Epidermal melanocyte (primary cell): Measurements from ENCODE around the gene ZCCHC17.

Source experiments
- DNase-seq: peaks from one replicate; pipeline ENCODE4 v3.0.0; 2011; ENCODE audit warnings: low spot score; ENCODE audit not compliant: insufficient read length

ZCCHC17 gene

DNA sequence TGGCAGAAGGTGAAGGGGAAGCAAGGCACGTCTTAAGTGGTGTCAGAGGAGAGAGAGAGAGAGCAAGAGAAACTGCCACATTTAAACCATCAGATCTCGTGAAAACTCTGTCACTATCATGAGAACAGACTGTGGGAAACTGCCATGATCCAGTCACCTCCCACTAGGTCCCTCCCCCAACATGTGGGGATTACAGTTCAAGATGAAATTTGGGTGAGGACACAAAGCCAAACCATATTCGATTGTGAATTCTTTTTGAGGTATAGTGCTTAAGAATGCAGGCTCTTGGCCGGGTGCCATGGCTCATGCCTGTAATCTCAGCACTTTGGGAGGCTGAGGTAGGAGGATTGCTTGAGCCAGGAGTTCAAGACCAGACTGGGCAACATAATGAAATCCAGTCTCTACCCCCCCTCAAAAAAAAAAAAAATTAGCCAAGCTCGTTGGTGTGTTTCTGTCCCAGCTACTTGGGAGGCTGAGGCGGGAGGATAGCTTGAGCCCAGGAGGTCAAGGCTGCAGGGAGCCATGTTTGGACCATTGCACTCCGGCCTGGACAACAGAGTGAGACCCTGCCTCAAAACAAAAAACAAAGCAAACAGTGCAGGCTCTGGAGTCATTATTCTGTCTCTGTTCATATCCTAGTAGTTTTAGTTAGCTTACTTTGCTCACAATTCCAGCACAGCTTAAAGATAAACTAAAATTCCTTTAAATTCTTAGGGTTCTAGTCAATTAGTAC lies 6.0 kb downstream of the ZCCHC17 start:
- no peak for DNase-seq

DNA sequence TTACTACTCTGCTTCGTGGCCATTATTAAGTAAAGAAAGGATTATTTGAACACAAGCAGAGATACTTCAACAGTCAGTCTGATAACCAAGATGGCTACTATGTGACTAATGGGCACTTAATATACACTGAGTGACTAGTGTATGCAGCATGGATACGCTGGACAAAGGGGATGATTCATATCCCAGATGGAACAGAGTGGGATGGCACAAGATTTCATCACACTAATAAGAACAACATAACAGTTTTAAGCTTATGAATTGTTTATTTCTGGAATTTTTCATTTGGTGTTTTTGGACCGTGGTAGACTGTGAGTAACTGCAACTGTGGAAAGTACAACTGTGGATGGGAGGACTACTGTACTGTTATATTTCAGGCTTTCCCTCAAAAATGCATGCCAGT lies 9.4 kb downstream of the ZCCHC17 start:
- DNase-seq = no peak

DNA sequence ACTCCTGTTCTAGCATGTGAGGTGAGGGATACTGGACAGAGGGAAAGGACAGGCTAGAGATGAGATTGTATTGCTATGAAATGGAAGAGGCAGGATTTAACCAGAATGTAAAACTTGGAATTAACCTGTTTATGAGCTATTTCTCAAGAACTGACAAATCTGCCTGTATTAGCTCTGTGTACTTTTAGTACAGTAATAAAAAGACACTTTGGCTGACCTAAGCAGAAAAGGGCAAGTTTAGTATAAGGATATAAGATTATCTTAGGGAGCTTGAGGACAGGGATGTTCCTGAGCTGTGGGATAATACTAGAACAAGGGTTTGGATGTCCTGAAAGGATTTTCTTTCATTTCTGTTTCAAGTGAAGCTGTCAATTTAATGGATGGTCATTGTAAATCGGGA lies 11.2 kb downstream of the ZCCHC17 start:
- DNase-seq = no peak

DNA sequence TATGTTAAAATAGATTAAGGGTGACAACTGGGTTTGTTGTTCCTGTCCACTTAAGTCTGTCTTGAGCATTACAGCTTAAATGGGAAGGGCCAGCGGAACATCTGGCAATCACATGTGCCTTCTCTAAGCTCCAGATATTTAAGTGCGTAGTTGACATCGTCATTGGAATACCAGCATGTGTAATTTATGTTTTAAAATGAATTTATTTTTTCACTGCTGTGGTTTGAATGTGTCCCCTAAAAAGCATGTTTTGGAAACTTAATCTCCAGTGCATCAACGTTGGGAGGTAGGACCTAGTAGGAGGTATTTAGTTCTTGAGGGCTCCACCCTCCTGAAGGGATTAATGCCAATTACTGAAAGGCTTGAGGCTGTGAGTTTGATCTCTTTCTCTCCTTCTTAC lies 13.4 kb downstream of the ZCCHC17 start:
- DNase-seq = no peak

DNA sequence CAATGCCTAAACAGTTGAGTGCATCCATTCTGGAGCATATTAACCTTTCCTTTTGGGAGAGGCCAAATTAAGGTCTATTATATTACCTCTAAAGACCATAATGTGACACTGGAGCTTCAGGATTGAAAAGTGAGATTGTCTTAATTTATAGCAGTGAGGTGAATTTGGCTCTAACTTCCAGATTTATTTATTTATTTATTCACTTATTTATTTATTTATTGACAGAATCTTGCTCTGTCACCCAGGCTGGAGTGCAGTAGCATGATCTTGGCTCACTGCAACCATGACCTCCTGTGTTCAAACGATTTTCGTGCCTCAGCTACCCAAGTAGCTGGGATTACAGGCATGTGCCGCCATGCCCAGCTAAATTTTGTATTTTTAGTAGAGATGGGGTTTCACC lies 19.1 kb downstream of the ZCCHC17 start:
- no peak for DNase-seq

DNA sequence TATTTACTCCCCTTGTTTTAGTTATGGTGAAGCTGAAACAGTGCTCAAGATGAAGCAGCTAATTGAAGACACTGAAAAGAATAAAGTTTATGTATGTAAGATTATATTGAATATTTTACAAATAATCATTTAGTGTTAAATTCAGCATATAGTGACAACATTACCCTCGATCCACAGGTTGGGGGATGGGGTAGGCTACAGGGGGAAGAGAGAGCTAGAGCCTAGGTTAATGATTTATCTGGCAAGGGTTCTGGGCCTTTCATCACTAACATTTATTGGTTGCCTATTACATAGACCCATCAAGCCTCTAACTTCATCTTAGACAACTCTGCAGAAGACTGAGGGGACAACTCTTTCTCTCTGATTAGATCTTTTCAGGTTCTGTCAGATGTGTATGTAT lies 21.3 kb downstream of the ZCCHC17 start:
- no peak for DNase-seq

DNA sequence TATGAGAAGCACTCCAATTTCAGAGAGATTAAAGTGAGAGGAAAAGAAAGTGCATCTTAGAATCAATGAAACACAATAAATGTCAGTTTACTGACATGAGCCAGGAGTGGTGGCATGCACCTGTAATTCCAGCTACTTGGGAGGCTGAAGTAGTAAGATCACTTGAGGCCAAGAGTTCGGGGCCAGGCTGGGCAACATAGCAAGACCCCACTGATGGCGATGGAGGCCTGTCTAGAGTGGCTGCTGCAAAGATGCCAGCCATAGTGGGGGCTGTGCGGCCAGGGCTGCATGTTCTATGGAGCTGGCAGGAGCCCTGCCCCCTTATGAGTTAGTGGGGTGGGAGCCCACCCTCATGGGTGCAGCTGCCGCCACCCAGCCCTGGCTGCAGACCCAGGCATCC lies 27.3 kb downstream of the ZCCHC17 start:
- DNase-seq = no peak

DNA sequence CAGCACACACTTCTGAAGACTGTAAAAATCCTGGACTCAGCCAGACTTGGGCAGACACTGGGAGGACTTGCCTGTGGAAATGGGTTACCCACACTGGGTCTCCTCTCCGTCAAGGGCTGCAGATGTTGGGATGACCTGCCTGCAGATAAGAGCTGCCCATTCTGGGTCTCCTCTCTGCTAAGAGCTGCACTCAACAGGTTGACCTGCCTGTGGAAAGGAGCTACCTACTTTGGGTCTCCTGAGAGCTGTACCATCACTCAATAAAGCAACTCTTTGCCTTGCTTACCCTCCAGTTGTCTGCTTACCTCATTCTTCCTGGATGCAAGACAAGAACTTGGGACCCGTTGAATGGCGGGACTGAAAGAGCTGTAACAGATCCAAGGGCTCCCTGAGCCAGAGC lies 28.2 kb downstream of the ZCCHC17 start:
- DNase-seq = no peak

DNA sequence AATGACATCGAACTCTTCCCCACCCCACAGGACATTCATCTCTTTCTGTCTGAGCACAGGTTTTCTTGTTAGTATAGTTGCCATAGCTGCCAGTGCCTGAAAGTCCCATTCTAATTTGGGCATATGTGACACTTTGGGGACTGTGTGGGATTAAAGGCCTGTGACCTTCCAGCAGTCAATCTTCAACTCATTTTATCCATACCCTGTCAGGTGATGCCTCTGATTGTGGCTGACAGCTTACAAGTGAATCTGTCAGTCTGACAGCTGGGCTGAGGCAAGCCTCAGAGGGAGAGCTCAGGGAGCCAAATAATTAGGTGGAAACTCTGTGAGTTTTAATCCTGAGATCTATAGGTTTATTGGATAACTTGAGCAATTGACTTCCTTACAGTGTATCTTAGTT lies 29.6 kb downstream of the ZCCHC17 start:
- no peak for DNase-seq

DNA sequence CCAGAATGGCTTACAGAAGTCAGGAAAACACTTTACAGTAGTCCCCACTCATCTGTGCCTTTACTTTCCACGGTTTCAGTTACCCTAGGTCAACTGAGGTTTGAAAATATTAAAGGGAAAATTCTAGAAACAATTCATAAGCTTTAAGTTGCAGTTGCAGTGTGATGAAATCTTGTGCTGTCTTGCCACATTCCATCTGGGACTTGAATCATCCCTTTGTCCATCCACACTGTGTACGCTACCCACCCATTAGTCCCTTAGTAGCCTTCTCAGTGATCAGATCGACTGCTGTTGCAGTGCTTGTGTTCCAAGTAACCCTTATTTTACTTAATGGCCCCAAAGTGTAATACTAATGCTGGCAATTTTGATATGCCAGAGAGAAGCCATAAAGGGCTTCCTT lies 30.5 kb downstream of the ZCCHC17 start:
- no peak for DNase-seq

DNA sequence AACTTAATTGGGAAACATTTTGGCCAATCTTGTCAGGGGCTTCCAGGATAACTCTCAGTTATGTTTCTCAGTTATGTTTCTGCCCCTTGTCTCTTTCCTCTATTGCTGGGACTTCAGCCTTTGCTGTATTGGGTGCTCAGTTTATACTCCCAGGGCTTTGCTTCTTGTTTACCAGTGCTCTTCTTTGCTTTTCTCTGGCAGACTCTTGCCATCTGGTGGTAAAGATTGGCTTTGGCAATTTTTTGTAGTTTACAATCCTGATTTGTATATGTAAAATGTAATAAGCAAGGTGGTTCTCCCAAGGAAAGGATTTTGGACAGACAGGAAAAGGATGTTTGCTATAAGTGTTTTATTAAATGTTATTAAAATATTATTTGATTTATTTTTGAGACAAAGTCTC lies 38.2 kb downstream of the ZCCHC17 start:
- DNase-seq = peak; percentile 17

DNA sequence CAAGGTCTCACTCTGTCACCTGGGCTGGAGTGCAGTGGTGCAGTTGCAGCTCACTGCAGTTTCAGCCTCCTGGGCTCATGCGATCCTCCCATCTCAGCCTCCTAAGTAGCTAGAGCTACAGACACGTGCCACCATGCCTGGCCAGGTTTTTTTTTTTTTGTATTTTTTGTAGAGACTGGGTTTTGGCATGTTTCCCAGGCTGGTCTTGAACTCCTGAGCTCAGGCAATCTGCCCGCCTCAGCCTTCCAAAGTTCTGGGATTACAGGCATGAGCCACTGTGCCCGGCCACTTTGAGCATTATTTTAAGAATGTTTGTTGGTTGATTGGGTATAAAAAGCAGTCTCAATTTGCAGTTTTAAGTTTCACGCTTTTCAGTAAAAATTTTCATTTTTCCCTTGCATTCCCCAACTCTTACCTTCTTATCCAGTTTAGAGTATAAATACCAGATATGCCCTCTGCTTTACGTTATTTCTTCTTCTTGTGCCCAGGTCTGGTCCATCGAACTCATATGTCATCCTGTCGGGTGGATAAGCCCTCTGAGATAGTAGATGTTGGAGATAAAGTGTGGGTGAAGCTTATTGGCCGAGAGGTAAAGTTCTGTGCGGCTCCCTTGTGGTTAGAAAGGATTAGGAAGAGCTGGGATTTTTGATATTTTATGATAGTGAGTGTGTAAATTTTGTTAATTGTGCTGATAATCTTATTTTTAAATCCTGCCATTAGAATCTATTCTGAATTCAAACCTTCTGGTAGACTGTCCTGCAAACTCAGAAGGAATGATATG lies 40.0 kb downstream of the ZCCHC17 start:
- no peak for DNase-seq

DNA sequence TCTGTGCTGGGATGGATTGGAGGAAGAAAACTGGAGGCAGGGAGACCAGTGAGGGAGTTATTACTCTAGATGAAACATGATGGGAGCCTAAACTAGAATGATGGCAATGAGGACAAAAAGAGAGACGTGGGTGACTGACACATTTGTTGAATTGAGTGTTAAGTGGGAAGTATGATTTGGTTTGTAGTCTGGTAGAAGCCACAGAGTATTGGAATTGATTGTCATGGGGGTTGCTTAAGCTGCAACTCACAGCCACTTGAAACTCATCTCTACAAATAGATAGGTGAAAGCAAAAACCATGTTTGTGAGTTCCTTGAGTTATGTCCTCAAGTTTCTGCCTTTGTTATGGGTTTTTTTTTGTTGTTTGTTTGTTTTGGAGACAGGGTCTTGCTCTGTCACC lies 47.7 kb downstream of the ZCCHC17 start:
- no peak for DNase-seq

DNA sequence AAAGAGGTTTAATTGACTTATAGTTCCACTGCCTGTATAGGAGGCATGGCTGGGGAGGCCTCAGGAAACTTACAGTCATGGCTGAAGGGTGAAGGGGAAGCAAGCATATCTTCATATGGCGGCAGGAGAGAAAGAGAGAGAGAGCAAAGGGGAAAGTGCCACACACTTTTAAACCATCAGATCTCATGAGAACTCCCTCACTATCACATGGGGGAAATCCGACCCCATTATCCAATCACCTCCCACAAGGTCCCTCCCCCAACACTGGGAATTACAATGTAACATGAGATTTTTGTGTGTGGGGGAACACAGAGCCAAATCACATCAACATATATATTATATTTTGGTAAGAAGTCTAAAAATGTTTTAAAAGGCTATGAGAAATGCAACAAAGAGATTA lies 48.8 kb downstream of the ZCCHC17 start:
- no peak for DNase-seq

DNA sequence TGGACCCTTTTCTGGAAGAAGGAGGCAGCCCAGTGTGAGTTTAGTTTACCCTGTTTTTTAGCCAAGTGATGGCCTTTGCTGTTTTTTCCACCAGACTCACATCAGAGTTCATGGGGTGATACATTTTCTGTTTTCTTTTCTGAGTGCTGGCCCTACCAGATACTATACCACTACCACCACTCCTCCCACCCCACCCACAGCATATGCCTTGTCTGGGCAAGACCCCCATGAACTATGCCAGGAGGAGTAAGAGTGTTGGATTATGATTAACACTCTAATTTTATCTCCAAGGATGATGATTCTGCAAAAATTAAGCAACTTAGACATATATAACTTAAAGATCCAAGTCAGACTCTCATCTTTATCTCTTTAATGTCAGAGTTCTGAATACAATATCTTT lies 50.0 kb downstream of the ZCCHC17 start:
- DNase-seq = no peak

DNA sequence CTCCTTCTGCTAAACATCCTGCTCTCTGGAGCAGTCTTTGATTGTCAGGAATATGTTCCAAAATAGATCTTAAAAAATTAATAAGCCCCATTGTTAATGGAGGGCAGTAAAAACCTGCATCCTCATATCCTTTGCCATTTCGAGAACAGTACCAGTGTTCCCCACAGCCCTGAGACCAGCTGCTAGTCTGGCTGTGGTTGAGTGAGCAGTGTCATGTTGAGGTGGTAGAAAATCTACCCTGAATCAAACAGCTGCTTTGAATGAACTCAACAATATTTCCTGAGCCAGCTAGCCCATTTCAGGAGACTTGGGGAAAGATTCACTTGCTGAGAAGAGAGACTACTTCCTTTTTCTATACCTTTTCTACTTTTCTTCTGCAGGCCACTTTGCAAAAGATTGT lies 51.6 kb downstream of the ZCCHC17 start:
- no peak for DNase-seq

DNA sequence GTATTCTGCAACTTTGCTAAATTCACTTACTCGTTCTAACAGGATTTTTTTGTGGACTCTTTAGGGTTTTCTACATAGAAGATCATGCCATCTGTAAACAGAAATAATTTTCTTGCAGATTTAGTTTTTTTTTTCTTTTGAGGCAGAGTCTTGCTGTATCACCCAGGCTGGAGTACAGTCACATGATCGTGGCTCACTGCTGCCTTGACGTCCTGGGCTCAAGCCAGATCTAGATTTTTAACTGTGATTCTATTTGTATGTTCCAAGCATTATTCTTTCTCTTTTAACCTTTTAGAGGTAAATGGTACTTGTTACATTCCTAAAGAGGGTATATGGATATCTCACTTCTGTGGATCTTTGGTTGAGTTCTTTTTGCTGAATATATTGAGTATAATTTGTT lies 57.5 kb downstream of the ZCCHC17 start:
- DNase-seq = no peak

DNA sequence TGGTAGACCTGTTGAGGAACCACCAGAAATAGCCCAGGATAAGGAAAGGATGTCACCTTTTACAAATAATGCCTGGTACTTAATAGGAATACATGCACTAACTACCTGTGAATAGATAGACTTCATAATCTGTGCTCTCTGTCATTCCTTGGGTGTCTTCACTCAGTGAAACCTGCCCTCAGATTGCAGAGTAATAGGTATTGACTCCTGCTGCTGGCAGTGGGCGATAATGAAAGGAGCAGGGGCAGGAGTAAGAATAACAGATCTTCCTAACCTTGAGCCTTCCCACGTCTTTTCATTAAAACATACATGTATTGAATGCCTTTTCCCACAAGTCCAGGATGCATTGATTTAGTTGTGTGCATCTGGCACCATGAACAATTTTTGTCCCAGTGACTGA lies 59.6 kb downstream of the ZCCHC17 start:
- no peak for DNase-seq

DNA sequence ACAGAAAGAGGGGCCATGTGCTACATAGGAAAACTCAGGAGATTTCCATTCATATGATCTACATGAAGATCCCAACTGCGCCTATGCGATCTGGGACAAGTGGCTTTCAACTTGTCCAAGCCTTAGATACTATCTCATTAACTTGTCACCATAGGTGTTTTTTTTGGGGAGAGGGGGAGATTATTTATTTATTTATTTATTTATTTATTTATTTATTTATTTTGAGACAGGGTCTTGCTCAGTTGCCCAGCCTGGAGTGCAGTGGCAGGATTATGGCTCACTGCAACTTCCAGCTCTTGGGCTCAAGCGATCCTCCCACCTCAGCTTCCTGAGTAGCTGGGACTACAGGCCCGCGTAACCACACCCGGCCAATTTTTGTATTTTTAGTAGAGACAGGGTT lies 64.8 kb downstream of the ZCCHC17 start:
- no peak for DNase-seq

DNA sequence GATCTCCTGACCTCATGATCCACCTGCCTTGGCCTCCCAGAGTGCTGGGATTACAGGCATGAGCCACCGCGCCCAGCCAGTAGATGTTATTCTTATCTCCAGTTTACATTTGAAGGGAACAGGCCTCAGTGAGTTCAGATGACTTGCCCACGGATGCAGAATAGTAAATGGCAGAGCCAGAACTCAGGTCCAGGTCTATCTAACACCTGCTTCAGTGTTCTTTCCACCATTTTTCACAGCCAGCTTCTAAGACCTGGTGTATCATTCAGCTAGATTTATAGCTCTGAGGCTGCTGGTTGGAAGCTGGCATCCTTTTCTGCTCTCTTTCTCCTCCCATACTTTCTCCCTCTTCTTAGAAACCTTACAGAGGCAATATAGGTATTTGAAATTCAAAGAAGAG lies 65.2 kb downstream of the ZCCHC17 start:
- DNase-seq = no peak

DNA sequence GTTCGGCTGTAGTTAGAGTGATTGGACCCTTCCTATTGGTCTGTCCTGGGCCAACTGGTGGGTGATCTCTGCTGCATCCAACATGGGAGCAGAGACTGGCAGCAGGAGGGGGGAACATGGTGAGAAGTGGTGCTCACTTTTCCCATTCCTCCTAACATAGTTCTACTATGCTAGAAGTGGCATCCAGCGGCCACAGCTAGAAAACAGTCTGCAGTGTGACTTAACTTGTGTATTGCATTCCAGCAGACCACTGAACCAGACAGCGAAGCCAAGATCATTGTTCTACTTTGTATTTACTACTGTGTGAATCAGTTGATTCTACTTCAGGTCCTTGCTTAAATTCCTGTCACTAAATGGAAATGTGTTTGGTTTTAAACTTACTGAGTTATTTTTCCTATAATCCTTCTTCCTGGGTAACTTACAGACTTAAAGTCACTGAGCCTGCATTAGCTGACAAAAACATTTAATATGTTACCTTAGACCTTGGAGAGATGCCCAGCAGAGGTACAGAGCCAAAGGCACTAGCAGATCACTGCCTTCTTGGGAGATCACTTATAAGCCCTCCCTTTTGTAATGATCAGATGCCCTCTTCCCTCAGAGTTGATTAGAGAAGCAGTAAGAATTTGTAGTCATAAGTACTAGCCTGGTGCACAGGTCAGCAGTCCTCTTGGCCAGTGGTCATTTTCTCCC lies 67.9 kb downstream of the ZCCHC17 start:
- no peak for DNase-seq

DNA sequence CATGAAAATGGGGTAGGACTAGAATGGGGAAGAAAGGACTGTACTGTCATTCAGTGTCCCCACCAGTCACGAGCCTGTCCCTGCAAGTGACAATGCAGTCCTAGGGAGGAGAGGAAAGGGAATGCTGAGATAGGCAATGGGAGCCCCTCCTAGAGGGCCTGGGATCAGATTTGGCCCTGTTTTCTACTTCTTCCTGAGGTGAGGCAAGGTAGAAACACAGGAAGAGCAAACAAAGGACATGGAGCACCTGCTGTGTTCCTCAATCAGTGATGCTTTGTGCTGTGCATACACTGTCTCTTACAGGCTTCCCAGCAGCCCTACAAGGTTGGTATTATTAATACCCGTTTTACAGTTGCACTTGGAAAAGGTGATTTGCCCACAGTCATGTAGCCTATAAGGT lies 70.0 kb downstream of the ZCCHC17 start:
- DNase-seq = no peak
